ENCODE results near the gene HOXB4. TPM values are rescaled to one million over a fixed set of nuclear protein-coding genes. Genes with fewer than 3 reads are reported as not detected.

HOXB4 gene
- total RNA-seq, 1 experiment from 2014 or later = 2.0 TPM

DNA sequence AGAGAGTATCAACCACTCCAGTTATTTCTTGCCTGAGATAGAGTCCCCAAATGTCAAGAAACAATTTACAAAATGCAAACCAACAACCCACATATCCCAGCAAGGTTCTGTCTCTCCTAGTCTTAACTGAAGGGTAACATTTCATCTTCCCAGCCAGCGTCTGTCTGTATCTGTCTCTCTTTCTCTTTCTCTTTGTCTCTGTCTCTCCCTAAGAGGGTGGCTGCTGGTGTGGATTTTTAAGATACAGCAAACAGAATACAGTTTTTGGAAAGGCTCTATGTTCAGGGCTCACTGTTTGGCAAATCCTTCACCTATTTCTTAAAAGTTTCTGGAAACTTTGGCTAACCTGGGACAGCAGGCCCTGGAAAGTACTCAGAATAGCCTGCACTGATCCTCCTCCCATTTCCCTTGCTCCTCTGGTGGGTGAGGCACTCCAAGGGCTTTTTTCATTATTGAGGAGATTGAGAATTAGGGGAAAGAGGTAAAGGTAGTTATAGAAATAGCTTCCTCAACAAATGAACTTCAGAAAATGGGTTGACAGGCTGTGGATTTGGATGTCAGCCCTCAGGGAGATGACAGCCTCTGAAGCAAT, 6.2 kb downstream of the HOXB4 start:
- no peak overlapping the region for H2AFZ ChIP-seq
- no peaks in the 10 kb centered on the region for H3K36me3 ChIP-seq (ENCODE audit: low read depth)
- H3K27ac ChIP-seq = no peak overlapping the region
- H3F3A ChIP-seq (ENCODE audit: insufficient read depth, low read depth) = no peaks in the 10 kb centered on the region
- no peaks in the 10 kb centered on the region for H3K9me3 ChIP-seq (ENCODE audit: insufficient read depth, low read depth)
- no peaks in the 10 kb centered on the region for H3K27me3 ChIP-seq (ENCODE audit: insufficient read depth, low read depth)
- H4K20me1 ChIP-seq (ENCODE audit: insufficient read depth) = no peaks in the 10 kb centered on the region
- H3K4me1 ChIP-seq (replicated peaks; ENCODE audit: insufficient read depth) = 0 out of 2 replicates have a peak, but pooled peaks cover 6% of the 10 kb centered on the region
- POLR2A ChIA-PET (ENCODE audit: unreplicated experiment) = no interaction called here
- CTCF ChIA-PET = interaction anchor here (0.6 kb wide), 1 partner anchor 362 kb away, joined by 6 read pairs; no protein-coding TSS in a partner anchor
- DNase-seq = no peak
- TF ChIP-seq EZH2 (IDR thresholded peaks at IDR 0.05; ENCODE audit: low read depth) = no peak
- TF ChIP-seq, protein P1, sequence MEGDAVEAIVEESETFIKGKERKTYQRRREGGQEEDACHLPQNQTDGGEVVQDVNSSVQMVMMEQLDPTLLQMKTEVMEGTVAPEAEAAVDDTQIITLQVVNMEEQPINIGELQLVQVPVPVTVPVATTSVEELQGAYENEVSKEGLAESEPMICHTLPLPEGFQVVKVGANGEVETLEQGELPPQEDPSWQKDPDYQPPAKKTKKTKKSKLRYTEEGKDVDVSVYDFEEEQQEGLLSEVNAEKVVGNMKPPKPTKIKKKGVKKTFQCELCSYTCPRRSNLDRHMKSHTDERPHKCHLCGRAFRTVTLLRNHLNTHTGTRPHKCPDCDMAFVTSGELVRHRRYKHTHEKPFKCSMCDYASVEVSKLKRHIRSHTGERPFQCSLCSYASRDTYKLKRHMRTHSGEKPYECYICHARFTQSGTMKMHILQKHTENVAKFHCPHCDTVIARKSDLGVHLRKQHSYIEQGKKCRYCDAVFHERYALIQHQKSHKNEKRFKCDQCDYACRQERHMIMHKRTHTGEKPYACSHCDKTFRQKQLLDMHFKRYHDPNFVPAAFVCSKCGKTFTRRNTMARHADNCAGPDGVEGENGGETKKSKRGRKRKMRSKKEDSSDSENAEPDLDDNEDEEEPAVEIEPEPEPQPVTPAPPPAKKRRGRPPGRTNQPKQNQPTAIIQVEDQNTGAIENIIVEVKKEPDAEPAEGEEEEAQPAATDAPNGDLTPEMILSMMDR (conservative IDR thresholded peaks at IDR 0.05) = no peak
- H3K4me3 ChIP-seq = no peak overlapping the region
- no peak overlapping the region for H3K4me2 ChIP-seq
- intact Hi-C loops (cut with micrococcal nuclease; ENCODE audit: unreplicated experiment) = no loop called here
- no TSS peak for BruUV-seq (replicated peaks)
- no peaks in the 10 kb centered on the region for H3K79me2 ChIP-seq (ENCODE audit: low read depth)
- no peaks in the 10 kb centered on the region for H3K9me2 ChIP-seq (ENCODE audit: insufficient read depth)

GRCh38 chr17:48571024-48571818, 6.9 kb downstream of the HOXB4 start:
- ChIA-PET CTCF (no interaction called here), POLR2A (ENCODE audit: unreplicated experiment) (no interaction called here)
- no peaks in the 10 kb centered on the region for H4K20me1 ChIP-seq (ENCODE audit: insufficient read depth)
- H3K9me3 ChIP-seq (ENCODE audit: insufficient read depth, low read depth) = no peaks in the 10 kb centered on the region
- intact Hi-C loops (cut with micrococcal nuclease; ENCODE audit: unreplicated experiment) = no loop called here
- TF ChIP-seq, protein P1 (conservative IDR thresholded peaks at IDR 0.05) = no peak
- TF ChIP-seq EZH2 (IDR thresholded peaks at IDR 0.05; ENCODE audit: low read depth) = no peak
- H3K79me2 ChIP-seq (ENCODE audit: low read depth) = no peaks in the 10 kb centered on the region
- no peak overlapping the region for H3K27ac ChIP-seq
- no peak for DNase-seq
- no TSS peak for BruUV-seq (replicated peaks)
- H3K36me3 ChIP-seq (ENCODE audit: low read depth) = no peaks in the 10 kb centered on the region
- H3K4me3 ChIP-seq = no peak overlapping the region
- no peaks in the 10 kb centered on the region for H3K9me2 ChIP-seq (ENCODE audit: insufficient read depth)
- 0 out of 2 replicates have a peak, but pooled peaks cover 6% of the 10 kb centered on the region for H3K4me1 ChIP-seq (replicated peaks; ENCODE audit: insufficient read depth)
- H2AFZ ChIP-seq = no peak overlapping the region
- no peaks in the 10 kb centered on the region for H3F3A ChIP-seq (ENCODE audit: insufficient read depth, low read depth)
- H3K27me3 ChIP-seq (ENCODE audit: insufficient read depth, low read depth) = no peaks in the 10 kb centered on the region
- H3K4me2 ChIP-seq = no peak overlapping the region

- H2AFZ ChIP-seq = no peak overlapping the region
- no peaks in the 10 kb centered on the region for H3K9me3 ChIP-seq (ENCODE audit: insufficient read depth, low read depth)
- 0 out of 2 replicates have a peak, but pooled peaks cover 6% of the 10 kb centered on the region for H3K4me1 ChIP-seq (replicated peaks; ENCODE audit: insufficient read depth)
- intact Hi-C loops (cut with micrococcal nuclease; ENCODE audit: unreplicated experiment) = no loop called here
- no peak for DNase-seq
- H3K4me3 ChIP-seq = no peak overlapping the region
- no peaks in the 10 kb centered on the region for H3K79me2 ChIP-seq (ENCODE audit: low read depth)
- TF ChIP-seq, protein P1 (conservative IDR thresholded peaks at IDR 0.05) = no peak
- no peak for TF ChIP-seq EZH2 (IDR thresholded peaks at IDR 0.05; ENCODE audit: low read depth)
- H3K27ac ChIP-seq = no peak overlapping the region
- no peaks in the 10 kb centered on the region for H3F3A ChIP-seq (ENCODE audit: insufficient read depth, low read depth)
- H3K27me3 ChIP-seq (ENCODE audit: insufficient read depth, low read depth) = no peaks in the 10 kb centered on the region
- H3K9me2 ChIP-seq (ENCODE audit: insufficient read depth) = no peaks in the 10 kb centered on the region
- BruUV-seq (replicated peaks) = no TSS peak
- ChIA-PET POLR2A (ENCODE audit: unreplicated experiment) (no interaction called here), CTCF (interaction anchor here (0.6 kb wide), 2 partner anchors 48 to 228 kb away, joined by 4 to 7 read pairs; no protein-coding TSS in a partner anchor)
- H3K4me2 ChIP-seq = no peak overlapping the region
- H4K20me1 ChIP-seq (ENCODE audit: insufficient read depth) = no peaks in the 10 kb centered on the region
- H3K36me3 ChIP-seq (ENCODE audit: low read depth) = no peaks in the 10 kb centered on the region
These were observed 7.7 kb downstream of the HOXB4 start for GRCh38 chr17:48570325-48571023.

Measured in PC-9 (cell line).